Hepatocyte (in vitro differentiated cells): ENCODE results near the gene COMMD8. TPM values are rescaled to one million over a fixed set of nuclear protein-coding genes. Genes with fewer than 3 reads are reported as not detected.

Source experiments
- DNase-seq: peaks from one replicate; pipeline ENCODE4 v3.0.0-alpha.2; 2016; ENCODE audit warnings: low spot score
- H2AFZ ChIP-seq: fragments of 200-600 bp; sonication (generic); 2 replicates; pipeline ENCODE4 v1.6.0; 2016; ENCODE audit warnings: antibody characterized with exemption, mild to moderate bottlenecking
- H3K27ac ChIP-seq: fragments of 200-600 bp; sonication (generic); 2 replicates; pipeline ENCODE4 v1.5.1; 2016; ENCODE audit warnings: mild to moderate bottlenecking
- H3K27me3 ChIP-seq: fragments of 200-600 bp; sonication (generic); 2 replicates; pipeline ENCODE4 v1.6.1; 2016
- H3K36me3 ChIP-seq: fragments of 200-600 bp; sonication (generic); replicated peaks from 2 replicates; pipeline ENCODE4 v1.5.1; 2016; ENCODE audit warnings: low read depth; ENCODE audit not compliant: insufficient read depth
- H3K4me1 ChIP-seq: fragments of 200-600 bp; sonication (generic); 2 replicates; pipeline ENCODE4 v1.5.1; 2016; ENCODE audit warnings: mild to moderate bottlenecking, moderate library complexity; ENCODE audit not compliant: insufficient read depth
- H3K4me2 ChIP-seq: fragments of 200-600 bp; sonication (generic); 2 replicates; pipeline ENCODE4 v1.6.0; 2016
- H3K4me3 ChIP-seq: fragments of 200-600 bp; sonication (generic); 2 replicates; pipeline ENCODE4 v1.5.1; 2016; ENCODE audit warnings: mild to moderate bottlenecking
- H3K79me2 ChIP-seq: fragments of 200-600 bp; sonication (generic); 2 replicates; pipeline ENCODE4 v1.6.0; 2017; ENCODE audit warnings: mild to moderate bottlenecking
- H3K9me2 ChIP-seq: fragments of 200-600 bp; sonication (generic); replicated peaks from 2 replicates; pipeline ENCODE4 v1.6.0; 2017; ENCODE audit warnings: mild to moderate bottlenecking; ENCODE audit not compliant: insufficient read depth
- H3K9me3 ChIP-seq: fragments of 200-600 bp; sonication (generic); 2 replicates; pipeline ENCODE4 v1.5.1; 2016; ENCODE audit warnings: low read depth, mild to moderate bottlenecking
- H4K20me1 ChIP-seq: fragments of 200-600 bp; sonication (generic); 2 replicates; pipeline ENCODE4 v1.6.0; 2016; ENCODE audit warnings: mild to moderate bottlenecking; ENCODE audit not compliant: insufficient read depth, poor library complexity, severe bottlenecking
- CTCF ChIP-seq: fragments of 200-600 bp; sonication (generic); IDR thresholded peaks from 2 replicates; pipeline ENCODE4 v1.5.1; 2016; ENCODE audit warnings: antibody characterized with exemption, mild to moderate bottlenecking; ENCODE audit not compliant: poor library complexity
- EZH2 ChIP-seq: fragments of 200-600 bp; sonication (generic); IDR thresholded peaks from 2 replicates; pipeline ENCODE4 v1.6.1; 2016; ENCODE audit warnings: antibody characterized with exemption, mild to moderate bottlenecking, borderline replicate concordance
- EZH2phosphoT487 ChIP-seq: fragments of 200-600 bp; sonication (generic); IDR thresholded peaks from one replicate; pipeline ENCODE4 v1.6.1; 2018; ENCODE audit warnings: antibody characterized with exemption, mild to moderate bottlenecking, low read depth, moderate library complexity; ENCODE audit not compliant: unreplicated experiment, severe bottlenecking
- WGBS: methylation state at CpG from one replicate; pipeline ENCODE4 v1.1.6; 2016; ENCODE audit warnings: low lambda C conversion rate; ENCODE audit errors: missing lambda C conversion rate; 5-methylcytosine and 5-hydroxymethylcytosine counted together
- polyA plus RNA-seq: library from polyadenylated mRNA; unstranded; fragments of >200 nt; fragmentation: Nextera tagmentation; extraction: Ambion mirVana; gene quantifications from 2 replicates; pipeline ENCODE4 v1.2.1, GENCODE V29; 2016
- total RNA-seq: library from RNA; depleted of rRNA; stranded (reverse); fragments of >200 nt; gene quantifications from 2 replicates; pipeline ENCODE4 v1.2.3, GENCODE V29; 2014

Gene COMMD8
- total and polyA plus RNA-seq, 2 experiments from 2014 or later, result 32.8 to 43.9 TPM

DNA sequence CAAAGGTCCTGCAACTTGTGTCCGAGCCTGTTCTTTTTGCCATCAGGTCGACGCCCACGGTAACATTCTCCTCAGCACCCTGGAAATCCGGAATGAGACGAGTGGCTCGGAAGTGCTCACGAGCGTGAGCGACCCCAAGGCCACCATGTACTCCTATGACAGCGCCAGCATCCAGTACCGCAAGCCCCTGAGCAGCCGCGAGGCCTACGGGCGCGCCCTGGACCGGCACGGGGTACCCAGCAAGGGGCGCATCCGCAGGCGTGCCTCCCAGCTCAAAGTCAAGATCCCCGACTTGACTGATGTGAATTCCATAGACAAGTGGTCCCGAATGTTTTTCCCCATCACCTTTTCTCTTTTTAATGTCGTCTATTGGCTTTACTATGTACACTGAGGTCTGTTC is 37.9 kb downstream of the COMMD8 start:
- no peaks in the 10 kb centered on the region for H3K9me3 ChIP-seq
- H3K4me1 ChIP-seq, result no peaks in the 10 kb centered on the region
- no peak overlapping the region for H3K4me3 ChIP-seq
- TF ChIP-seq CTCF (no peak), EZH2 (no peak), EZH2phosphoT487 (no peak)
- no peaks in the 10 kb centered on the region for H3K79me2 ChIP-seq
- no peaks in the 10 kb centered on the region for H3K36me3 ChIP-seq
- DNase-seq, result no peak
- no peak overlapping the region for H2AFZ ChIP-seq
- H3K9me2 ChIP-seq, result no peaks in the 10 kb centered on the region
- H3K4me2 ChIP-seq, result no peak overlapping the region
- 94% methylated on average over 25 of the region's 25 CpGs for WGBS
- no peaks in the 10 kb centered on the region for H4K20me1 ChIP-seq
- H3K27ac ChIP-seq, result no peak overlapping the region
- H3K27me3 ChIP-seq, result no peaks in the 10 kb centered on the region

GRCh38 chr4:47419296-47419695 is 44.2 kb downstream of the COMMD8 start:
- no peaks in the 10 kb centered on the region for H4K20me1 ChIP-seq
- no peak for DNase-seq
- 26% methylated on average over 2 of the region's 2 CpGs for WGBS

DNA sequence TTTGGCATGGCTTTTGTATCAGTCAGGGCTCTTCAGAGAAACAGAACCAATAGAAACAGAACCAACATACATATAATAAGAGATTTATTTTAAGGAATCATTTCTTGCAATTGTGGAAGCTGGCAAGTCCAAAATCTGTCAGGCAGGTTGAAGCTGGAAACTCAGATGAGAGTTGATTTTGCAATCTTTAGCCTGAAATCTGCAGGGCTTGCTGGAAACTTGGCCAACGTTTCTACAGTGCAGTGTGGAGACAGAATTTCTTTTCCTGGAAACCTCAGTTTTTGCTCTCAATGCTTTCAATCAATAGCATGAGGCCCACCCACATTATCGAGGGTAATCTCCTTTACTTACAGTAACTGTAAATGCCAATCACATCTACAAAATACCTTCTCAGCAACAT is 45.4 kb downstream of the COMMD8 start:
- Histone ChIP-seq H3K27ac (no peak overlapping the region), H3K36me3 (no peaks in the 10 kb centered on the region), H3K79me2 (no peaks in the 10 kb centered on the region), H2AFZ (no peak overlapping the region), H3K4me3 (no peak overlapping the region), H3K4me2 (no peak overlapping the region), H4K20me1 (no peaks in the 10 kb centered on the region), H3K9me3 (no peaks in the 10 kb centered on the region), H3K4me1 (no peaks in the 10 kb centered on the region), H3K9me2 (no peaks in the 10 kb centered on the region), H3K27me3 (no peaks in the 10 kb centered on the region)
- no peak for TF ChIP-seq CTCF
- no peak for TF ChIP-seq EZH2phosphoT487
- TF ChIP-seq EZH2, result no peak
- WGBS, result 60% methylated on average over 2 of the region's 2 CpGs
- DNase-seq, result no peak

More at GRCh38 chr4:47419296-47419695, 44.2 kb downstream of the COMMD8 start:
- no peaks in the 10 kb centered on the region for H3K9me2 ChIP-seq
- H3K79me2 ChIP-seq, result no peaks in the 10 kb centered on the region
- H3K4me1 ChIP-seq, result no peaks in the 10 kb centered on the region
- no peak overlapping the region for H3K27ac ChIP-seq
- H3K27me3 ChIP-seq, result no peaks in the 10 kb centered on the region
- TF ChIP-seq EZH2phosphoT487 (no peak), EZH2 (no peak), CTCF (no peak)
- no peak overlapping the region for H2AFZ ChIP-seq
- no peak overlapping the region for H3K4me3 ChIP-seq
- no peaks in the 10 kb centered on the region for H3K9me3 ChIP-seq
- H3K36me3 ChIP-seq, result no peaks in the 10 kb centered on the region
- H3K4me2 ChIP-seq, result no peak overlapping the region

DNA sequence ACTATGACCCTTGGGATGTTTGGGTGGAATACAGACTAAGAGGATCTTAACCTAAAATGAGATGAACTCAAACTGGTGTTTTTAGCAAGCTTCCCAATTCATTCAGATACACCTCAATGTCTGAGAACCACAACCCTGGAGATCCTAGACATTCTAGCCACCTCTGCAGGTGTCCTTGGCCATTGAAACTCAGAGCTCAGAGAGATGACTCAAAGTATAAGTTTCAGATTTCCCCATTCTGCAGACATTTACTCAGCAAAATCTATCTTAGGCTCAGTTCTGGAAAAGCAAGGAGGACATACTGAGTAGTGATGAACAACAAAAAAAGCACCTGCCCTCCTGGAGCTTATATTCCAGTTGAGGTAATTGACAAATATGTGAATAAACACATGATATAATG is 47.8 kb downstream of the COMMD8 start:
- H3K36me3 ChIP-seq, result no peaks in the 10 kb centered on the region
- H2AFZ ChIP-seq, result no peak overlapping the region
- no peaks in the 10 kb centered on the region for H3K79me2 ChIP-seq
- H3K27ac ChIP-seq, result no peak overlapping the region
- no peaks in the 10 kb centered on the region for H4K20me1 ChIP-seq
- H3K27me3 ChIP-seq, result no peaks in the 10 kb centered on the region
- H3K4me2 ChIP-seq, result no peak overlapping the region
- DNase-seq, result no peak
- TF ChIP-seq CTCF, result no peak
- no peak for TF ChIP-seq EZH2phosphoT487
- TF ChIP-seq EZH2, result no peak
- no peak overlapping the region for H3K4me3 ChIP-seq
- no peaks in the 10 kb centered on the region for H3K9me2 ChIP-seq
- no peaks in the 10 kb centered on the region for H3K9me3 ChIP-seq
- H3K4me1 ChIP-seq, result no peaks in the 10 kb centered on the region
